Epidermal melanocyte (primary cell): ENCODE data around the gene SLC12A2.

Experiments
- DNase-seq: peaks from one replicate; pipeline ENCODE4 v3.0.0; 2011; ENCODE audit warnings: low spot score; ENCODE audit not compliant: insufficient read length

The SLC12A2 gene

GRCh38 chr5:128097224-128097623 is 13.7 kb downstream of the SLC12A2 start:
- no peak for DNase-seq

DNA sequence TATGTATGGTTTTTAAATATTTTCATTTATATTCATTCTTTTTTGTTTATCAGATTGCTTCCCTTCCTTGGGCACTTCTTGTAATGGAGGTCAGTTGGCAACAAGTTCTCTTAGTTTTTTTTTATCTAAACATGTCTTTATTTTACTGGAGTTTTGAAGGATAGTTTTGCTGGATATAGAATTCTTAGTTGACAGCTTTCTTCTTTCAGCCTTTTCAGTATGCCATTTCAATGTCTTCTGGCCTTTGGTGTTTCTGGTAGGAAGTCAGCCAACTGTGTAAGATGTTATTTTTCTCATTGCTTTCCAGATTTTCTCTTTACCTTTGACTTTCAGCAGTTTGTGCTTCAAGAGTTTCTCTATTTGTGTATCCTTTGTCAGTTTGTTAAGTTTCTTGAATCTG is 14.2 kb downstream of the SLC12A2 start:
- no peak for DNase-seq

DNA sequence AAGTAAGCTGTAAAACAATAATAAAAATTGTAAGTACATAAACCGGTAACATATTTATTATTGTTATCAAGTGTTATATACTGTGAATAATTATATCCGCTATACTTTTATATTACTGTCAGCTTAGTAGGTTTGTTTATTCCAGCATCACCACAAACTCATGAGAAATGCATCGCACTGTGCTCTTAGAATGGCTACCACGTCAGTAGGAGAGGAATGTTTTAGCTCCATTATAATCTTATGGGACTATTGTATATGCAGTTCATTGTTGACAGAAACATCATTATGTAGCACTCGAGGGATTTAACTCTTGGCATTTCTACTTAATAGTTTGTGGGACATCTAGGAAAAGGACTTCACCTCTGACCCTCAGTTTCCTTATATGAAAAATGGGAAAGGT is 16.4 kb downstream of the SLC12A2 start:
- no peak for DNase-seq

- DNase-seq: no peak
Measured at GRCh38 chr5:128100860-128101557, 17.4 kb downstream of the SLC12A2 start.

DNA sequence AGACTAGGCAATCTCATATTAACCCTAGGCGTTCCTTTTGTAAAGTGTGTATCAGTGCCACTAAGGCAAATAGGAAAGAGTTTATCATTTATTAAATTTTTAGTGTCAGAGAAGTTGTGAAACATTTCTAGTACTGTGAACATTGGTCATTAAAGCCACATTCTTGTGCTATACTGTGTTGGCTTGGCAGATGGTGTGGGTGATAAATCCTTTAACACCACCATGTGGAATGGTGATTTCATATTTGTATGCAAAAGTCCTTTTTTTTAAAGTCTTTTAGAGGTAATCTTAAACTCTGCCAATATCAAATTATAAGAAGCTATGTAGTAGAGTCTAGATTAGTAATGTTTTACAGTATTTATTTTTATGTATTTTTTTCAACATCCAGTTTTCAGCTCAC is 18.1 kb downstream of the SLC12A2 start:
- DNase-seq: no peak

DNA sequence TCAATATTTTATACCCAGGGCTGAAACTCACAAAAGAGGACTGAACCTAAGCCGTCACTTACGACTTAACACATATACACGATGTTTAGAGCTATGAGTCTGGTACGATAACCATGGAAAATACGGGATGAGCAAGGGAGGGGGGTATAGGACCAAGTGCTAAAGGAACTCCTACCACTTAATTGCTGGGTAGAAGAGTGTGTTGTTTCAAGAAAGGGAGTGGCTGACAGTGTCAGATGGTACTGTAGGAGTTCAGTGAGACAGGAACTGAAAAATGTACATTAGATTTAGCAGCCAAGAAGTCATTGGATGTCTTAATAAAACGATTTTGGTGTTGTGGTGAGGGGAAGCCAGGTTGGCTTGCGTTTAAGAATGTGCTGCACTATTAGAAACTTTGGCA is 21.6 kb downstream of the SLC12A2 start:
- DNase-seq: no peak

DNA sequence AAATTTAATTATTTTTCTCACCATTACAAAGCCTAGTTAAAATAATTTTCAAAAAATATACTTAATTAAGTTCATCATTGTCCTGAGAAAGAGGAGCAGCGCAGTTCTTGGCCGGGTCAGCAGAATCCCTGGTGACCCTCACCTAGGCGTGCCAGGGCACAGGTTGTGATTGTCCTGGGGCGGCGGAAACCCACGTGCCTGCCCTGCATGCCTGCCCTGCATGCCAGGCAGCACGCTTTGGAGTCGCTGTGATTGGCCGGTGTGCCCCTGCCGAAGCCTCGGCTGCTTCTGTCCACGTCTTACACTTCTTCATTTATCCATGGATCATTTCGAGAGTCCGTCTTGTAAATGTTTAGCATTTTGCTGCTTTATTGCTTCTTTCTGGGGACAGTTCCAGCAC is 25.6 kb downstream of the SLC12A2 start:
- no peak for DNase-seq

DNA sequence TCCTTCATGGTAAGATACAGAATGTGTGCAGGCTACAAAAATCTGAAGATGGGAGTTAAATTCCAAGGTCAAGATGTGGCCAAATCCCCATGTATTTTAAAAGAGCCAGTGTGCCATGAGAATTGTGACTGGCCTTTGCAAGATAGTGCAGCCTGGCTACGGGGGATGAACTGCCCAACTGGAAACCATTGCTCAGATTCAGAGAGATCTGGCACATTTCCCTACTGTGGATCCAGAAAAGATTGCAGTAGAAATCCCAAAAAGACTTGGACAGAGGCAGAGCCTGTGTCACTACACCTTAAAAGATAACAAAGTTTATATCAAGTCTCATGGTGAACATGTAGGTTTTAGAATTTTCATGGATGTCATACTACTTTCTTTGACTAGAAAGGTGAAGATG is 26.2 kb downstream of the SLC12A2 start:
- DNase-seq: no peak

- DNase-seq: no peak
Measured at GRCh38 chr5:128111818-128112448, 28.4 kb downstream of the SLC12A2 start.

DNA sequence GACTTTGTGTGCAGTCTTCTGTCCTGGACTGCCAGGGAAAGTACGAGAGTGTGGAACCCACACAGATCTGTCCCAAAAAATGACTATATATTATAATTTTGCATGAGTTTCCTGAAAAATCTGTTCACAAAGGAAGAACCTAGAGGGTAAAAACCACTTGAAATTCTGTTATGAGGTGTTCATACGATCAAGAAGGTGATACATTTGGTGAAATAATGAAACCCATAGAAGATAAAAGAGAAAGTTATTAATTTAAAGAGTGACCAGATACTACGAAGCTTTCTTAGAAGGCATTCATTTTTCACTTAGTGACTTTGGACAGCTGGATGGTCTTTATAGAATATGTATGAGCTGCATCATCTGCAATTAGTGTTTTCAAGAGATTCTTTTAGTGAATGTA is 32.9 kb downstream of the SLC12A2 start:
- DNase-seq: no peak

DNA sequence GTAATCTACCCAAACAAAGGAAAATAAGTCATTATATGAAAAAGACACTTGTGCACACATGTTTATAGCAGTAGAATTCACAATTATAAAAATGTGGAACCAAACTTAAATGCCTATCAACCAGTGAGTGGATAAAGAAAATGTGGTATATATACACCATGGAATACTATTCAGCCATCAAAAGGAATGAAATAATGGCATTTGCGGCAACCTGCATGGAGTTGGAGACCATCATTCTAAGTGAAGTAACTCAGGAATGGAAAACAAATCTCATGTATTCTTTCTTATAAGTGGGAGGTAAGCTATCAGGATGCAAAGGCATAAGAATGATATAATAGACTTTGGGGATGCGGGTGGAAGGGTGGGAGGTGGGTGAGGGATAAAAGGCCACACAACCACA is 34.6 kb downstream of the SLC12A2 start:
- no peak for DNase-seq

- DNase-seq: peak; percentile 13
Measured at GRCh38 chr5:128121651-128122050, 38.1 kb downstream of the SLC12A2 start.

DNA sequence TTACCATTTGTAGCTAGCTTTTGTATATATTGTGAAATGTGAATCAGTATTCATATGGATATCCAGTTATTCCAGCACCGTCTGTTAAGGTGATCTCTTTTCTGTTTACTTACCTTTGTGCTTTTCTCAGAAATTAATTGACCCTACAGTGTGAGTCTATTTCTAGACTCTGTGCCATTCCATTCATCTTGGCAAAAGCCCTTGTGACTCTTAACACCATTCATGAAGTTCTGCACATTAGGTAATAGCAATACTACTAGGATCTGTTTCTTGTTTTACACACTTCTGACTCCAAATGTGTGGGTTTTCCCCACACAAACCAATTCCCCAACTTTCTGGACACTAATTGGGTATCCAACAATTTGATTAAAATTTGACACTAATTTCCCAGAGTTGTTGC is 40.4 kb downstream of the SLC12A2 start:
- DNase-seq: no peak

DNA sequence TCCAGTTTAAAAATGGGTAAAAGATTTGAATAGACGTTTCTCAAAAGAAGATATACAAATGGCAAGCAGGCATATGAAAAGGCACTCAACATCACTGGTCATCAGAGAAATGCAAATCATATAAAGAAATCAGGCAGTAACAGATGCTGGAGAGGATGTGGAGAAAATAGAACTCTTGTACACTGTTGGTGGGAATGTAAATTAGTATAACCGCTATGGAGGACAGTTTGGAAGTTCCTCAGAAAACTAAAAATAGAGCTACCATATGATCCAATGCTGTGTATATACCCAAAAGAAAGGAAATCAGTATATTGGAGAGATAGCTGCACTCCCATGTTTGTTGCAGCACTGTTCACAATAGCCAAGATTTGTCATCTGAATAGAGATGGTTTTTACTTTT is 42.7 kb downstream of the SLC12A2 start:
- DNase-seq: no peak

DNA sequence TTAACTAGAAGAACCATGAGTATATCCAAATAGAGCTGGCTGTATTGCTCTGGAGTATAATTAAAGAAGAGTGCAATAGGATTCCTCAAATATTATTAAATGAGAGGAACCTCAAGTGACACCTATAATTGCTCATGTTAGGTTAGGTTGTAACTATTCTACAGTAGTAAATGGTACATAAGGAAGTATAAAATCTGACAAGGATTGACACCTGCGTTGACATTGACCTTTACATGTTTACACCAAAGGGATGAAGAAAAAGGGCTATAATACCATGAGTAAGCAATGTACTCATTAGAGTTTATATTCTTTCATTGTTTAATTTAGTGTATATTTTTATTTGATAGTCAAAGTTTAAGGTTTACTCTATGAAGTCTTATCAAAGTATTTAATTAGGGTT is 48.9 kb downstream of the SLC12A2 start:
- DNase-seq: no peak

DNA sequence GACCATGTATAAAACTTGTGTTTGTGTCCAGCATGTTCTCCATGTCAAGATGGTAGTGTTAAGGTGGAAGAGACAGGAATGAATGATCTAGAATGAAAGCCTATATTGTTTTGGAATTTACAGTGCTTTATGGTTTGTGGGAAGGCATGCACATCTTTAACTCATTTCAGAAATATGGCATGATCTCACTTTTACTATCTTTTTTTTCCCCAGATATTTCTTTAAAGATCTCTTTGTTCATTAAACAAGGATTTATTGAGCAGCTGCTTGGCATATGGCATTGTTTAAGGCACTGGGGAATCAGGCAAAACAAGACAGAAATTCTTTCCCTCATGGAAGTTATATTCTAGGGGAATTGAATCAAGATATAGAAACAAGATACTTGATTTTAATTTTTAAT is 51.7 kb downstream of the SLC12A2 start:
- peak; percentile 15 for DNase-seq

GRCh38 chr5:128143911-128144310 is 60.3 kb downstream of the SLC12A2 start:
- no peak for DNase-seq

DNA sequence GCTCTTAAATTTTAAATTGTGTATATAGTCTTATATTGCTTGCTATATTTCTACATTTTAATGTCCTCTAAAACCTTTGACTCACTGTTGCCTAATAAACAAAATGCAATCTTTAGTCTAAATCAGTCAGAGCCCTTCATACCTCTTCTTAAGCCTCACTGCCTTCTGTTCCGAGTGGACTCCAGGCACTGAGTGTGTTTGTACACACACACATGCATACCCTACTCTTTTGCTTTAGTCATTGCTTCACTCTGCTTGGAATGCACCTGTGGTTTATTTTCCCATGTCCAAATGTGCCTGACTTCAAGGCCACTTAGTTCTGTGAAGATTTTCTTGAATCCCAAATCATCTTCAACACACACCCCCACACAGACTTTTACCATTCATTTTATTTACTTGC is 60.9 kb downstream of the SLC12A2 start:
- no peak for DNase-seq

DNA sequence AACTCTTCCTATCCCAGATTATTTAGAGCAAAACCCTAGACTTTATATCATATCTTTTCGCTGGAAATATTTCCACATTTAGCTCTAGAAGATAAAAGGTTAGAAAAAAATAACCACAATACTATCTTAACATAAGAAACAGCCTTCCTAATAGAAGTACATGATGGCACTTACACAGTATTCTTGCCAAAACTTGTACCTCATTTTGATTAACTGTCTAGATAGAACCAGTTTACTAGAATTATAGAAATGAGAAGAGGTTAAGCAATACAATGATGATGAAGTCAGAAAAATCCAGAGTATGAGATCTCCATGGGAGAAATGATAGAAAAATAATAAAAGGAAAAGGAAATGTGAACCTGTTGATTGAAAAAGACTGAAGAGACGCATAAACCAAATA is 63.1 kb downstream of the SLC12A2 start:
- no peak for DNase-seq

GRCh38 chr5:128154943-128155342 is 71.4 kb downstream of the SLC12A2 start:
- no peak for DNase-seq

DNA sequence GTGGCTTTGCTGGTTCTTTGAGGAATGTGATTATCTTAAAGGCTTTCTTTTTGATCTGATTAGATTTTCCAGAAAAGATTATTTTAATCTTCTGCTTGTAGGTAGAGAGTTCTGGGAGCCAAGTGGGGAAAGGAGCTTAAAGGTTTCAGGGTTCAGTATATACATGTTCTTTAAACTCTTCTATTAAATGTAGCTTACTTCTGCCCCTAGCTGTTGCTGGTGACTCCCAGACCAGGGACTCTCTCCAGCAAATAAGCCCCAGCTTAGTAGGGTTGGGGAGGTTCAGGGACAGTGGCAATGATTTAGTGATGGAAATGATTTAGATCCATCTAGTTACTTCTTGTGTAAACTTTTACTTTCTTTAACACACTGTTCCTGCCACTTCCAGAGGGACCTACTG is 72.2 kb downstream of the SLC12A2 start:
- DNase-seq: no peak

- no peak for DNase-seq
Measured at GRCh38 chr5:128156521-128156920, 73.0 kb downstream of the SLC12A2 start.

- DNase-seq: no peak
Measured at GRCh38 chr5:128158342-128158741, 74.8 kb downstream of the SLC12A2 start.
